ENCODE results near the gene NEK1. TPM values are rescaled to one million over a fixed set of nuclear protein-coding genes. Genes with fewer than 3 reads are reported as not detected.
"Not testable (repeated sequence)": the region's sequence is repeated elsewhere in the genome, so short reads cannot be mapped to it uniquely, and the experiment has no call there.

Gene NEK1
- polyA plus RNA-seq, 4 donors: 2.7 to 8.1 (median 3.6) TPM

GRCh38 chr4:169594560-169595195 lies 17.7 kb downstream of the NEK1 start:
- no peak overlapping the region for H3K27ac ChIP-seq (ENCODE audit: low read depth in 1 of 3, low read length in 2 of 3)
- H3K36me3 ChIP-seq (ENCODE audit: control insufficient read depth in 3 of 3, insufficient read depth in 2 of 3, low read depth in 1 of 3, low read length in 3 of 3): peaks cover 0 to 14% (median 0%) of the 10 kb centered on the region in 3 donors
- no peaks in the 10 kb centered on the region for H3K9me3 ChIP-seq (ENCODE audit: control insufficient read depth in 2 of 2, insufficient read depth in 1 of 2, low read depth in 1 of 2, low read length in 1 of 2)
- H3K27me3 ChIP-seq (ENCODE audit: control insufficient read depth in 3 of 3, insufficient read depth in 3 of 3, low read length in 3 of 3): no peaks in the 10 kb centered on the region
- no peak overlapping the region for H3K4me3 ChIP-seq (ENCODE audit: low read depth in 1 of 3, low read length in 3 of 3)
- no peak for DNase-seq
- no peak for FAIRE-seq
- H3K4me1 ChIP-seq (ENCODE audit: control insufficient read depth in 3 of 3, insufficient read depth in 2 of 3, low read depth in 1 of 3, low read length in 2 of 3): no peaks in the 10 kb centered on the region

- no peaks in the 10 kb centered on the region for H3K4me1 ChIP-seq (ENCODE audit: control insufficient read depth in 3 of 3, insufficient read depth in 2 of 3, low read depth in 1 of 3, low read length in 2 of 3)
- DNase-seq (no peak), FAIRE-seq (no peak)
- H3K36me3 ChIP-seq (ENCODE audit: control insufficient read depth in 3 of 3, insufficient read depth in 2 of 3, low read depth in 1 of 3, low read length in 3 of 3): peaks cover 0 to 14% (median 0%) of the 10 kb centered on the region in 3 donors
- H3K4me3 ChIP-seq (ENCODE audit: low read depth in 1 of 3, low read length in 3 of 3): no peak overlapping the region
- WGBS, 3 donors: 91 to 95% (median 95%) methylated on average over 1 of the region's 1 CpG
- H3K27me3 ChIP-seq (ENCODE audit: control insufficient read depth in 3 of 3, insufficient read depth in 3 of 3, low read length in 3 of 3): no peaks in the 10 kb centered on the region
- H3K27ac ChIP-seq (ENCODE audit: low read depth in 1 of 3, low read length in 2 of 3): no peak overlapping the region
- H3K9me3 ChIP-seq (ENCODE audit: control insufficient read depth in 2 of 2, insufficient read depth in 1 of 2, low read depth in 1 of 2, low read length in 1 of 2): no peaks in the 10 kb centered on the region
Measured at GRCh38 chr4:169593050-169593560, 19.3 kb downstream of the NEK1 start.

GRCh38 chr4:169583563-169583962 lies 28.8 kb downstream of the NEK1 start:
- no peaks in the 10 kb centered on the region for H3K9me3 ChIP-seq (ENCODE audit: control insufficient read depth in 2 of 2, insufficient read depth in 1 of 2, low read depth in 1 of 2, low read length in 1 of 2)
- FAIRE-seq (no peak), DNase-seq (no peak)
- no peaks in the 10 kb centered on the region for H3K4me1 ChIP-seq (ENCODE audit: control insufficient read depth in 3 of 3, insufficient read depth in 2 of 3, low read depth in 1 of 3, low read length in 2 of 3)
- H3K27me3 ChIP-seq (ENCODE audit: control insufficient read depth in 3 of 3, insufficient read depth in 3 of 3, low read length in 3 of 3): no peaks in the 10 kb centered on the region
- WGBS, 3 donors: 30 to 45% (median 43%) methylated on average over 2 of the region's 2 CpGs
- peaks cover 2 to 7% (median 2%) of the 10 kb centered on the region in 3 donors for H3K36me3 ChIP-seq (ENCODE audit: control insufficient read depth in 3 of 3, insufficient read depth in 2 of 3, low read depth in 1 of 3, low read length in 3 of 3)
- no peak overlapping the region for H3K27ac ChIP-seq (ENCODE audit: low read depth in 1 of 3, low read length in 2 of 3)
- H3K4me3 ChIP-seq (ENCODE audit: low read depth in 1 of 3, low read length in 3 of 3): no peak overlapping the region

GRCh38 chr4:169582706-169583105 lies 29.7 kb downstream of the NEK1 start:
- no peak overlapping the region for H3K27ac ChIP-seq (ENCODE audit: low read depth in 1 of 3, low read length in 2 of 3)
- FAIRE-seq (no peak), DNase-seq (no peak)
- H3K4me3 ChIP-seq (ENCODE audit: low read depth in 1 of 3, low read length in 3 of 3): no peak overlapping the region
- H3K36me3 ChIP-seq (ENCODE audit: control insufficient read depth in 3 of 3, insufficient read depth in 2 of 3, low read depth in 1 of 3, low read length in 3 of 3): peaks cover 2 to 7% (median 2%) of the 10 kb centered on the region in 3 donors
- H3K9me3 ChIP-seq (ENCODE audit: control insufficient read depth in 2 of 2, insufficient read depth in 1 of 2, low read depth in 1 of 2, low read length in 1 of 2): no peaks in the 10 kb centered on the region
- no peaks in the 10 kb centered on the region for H3K4me1 ChIP-seq (ENCODE audit: control insufficient read depth in 3 of 3, insufficient read depth in 2 of 3, low read depth in 1 of 3, low read length in 2 of 3)
- WGBS, 3 donors: 93 to 98% (median 96%) methylated on average over 3 of the region's 3 CpGs
- no peaks in the 10 kb centered on the region for H3K27me3 ChIP-seq (ENCODE audit: control insufficient read depth in 3 of 3, insufficient read depth in 3 of 3, low read length in 3 of 3)

- H3K36me3 ChIP-seq (ENCODE audit: control insufficient read depth in 3 of 3, insufficient read depth in 2 of 3, low read depth in 1 of 3, low read length in 3 of 3): peaks cover 2 to 7% (median 2%) of the 10 kb centered on the region in 3 donors
Measured at GRCh38 chr4:169582203-169582602, 30.2 kb downstream of the NEK1 start.

GRCh38 chr4:169573889-169574288 lies 38.5 kb downstream of the NEK1 start:
- no peak for FAIRE-seq
- WGBS, 3 donors: 85 to 100% (median 100%) methylated on average over 1 of the region's 1 CpG
- Histone ChIP-seq H3K27ac (ENCODE audit: low read depth in 1 of 3, low read length in 2 of 3) (no peak overlapping the region), H3K4me1 (ENCODE audit: control insufficient read depth in 3 of 3, insufficient read depth in 2 of 3, low read depth in 1 of 3, low read length in 2 of 3) (no peaks in the 10 kb centered on the region), H3K36me3 (ENCODE audit: control insufficient read depth in 3 of 3, insufficient read depth in 2 of 3, low read depth in 1 of 3, low read length in 3 of 3) (peaks cover 0 to 12% (median 3%) of the 10 kb centered on the region in 3 donors), H3K27me3 (ENCODE audit: control insufficient read depth in 3 of 3, insufficient read depth in 3 of 3, low read length in 3 of 3) (no peaks in the 10 kb centered on the region), H3K9me3 (ENCODE audit: control insufficient read depth in 2 of 2, insufficient read depth in 1 of 2, low read depth in 1 of 2, low read length in 1 of 2) (no peaks in the 10 kb centered on the region), H3K4me3 (ENCODE audit: low read depth in 1 of 3, low read length in 3 of 3) (no peak overlapping the region)
- no peak for DNase-seq

More at GRCh38 chr4:169582203-169582602, 30.2 kb downstream of the NEK1 start:
- no peaks in the 10 kb centered on the region for H3K4me1 ChIP-seq (ENCODE audit: control insufficient read depth in 3 of 3, insufficient read depth in 2 of 3, low read depth in 1 of 3, low read length in 2 of 3)
- DNase-seq (no peak), FAIRE-seq (no peak)
- 81 to 90% (median 85%) methylated on average over 2 of the region's 2 CpGs for WGBS, 3 donors
- H3K27me3 ChIP-seq (ENCODE audit: control insufficient read depth in 3 of 3, insufficient read depth in 3 of 3, low read length in 3 of 3): no peaks in the 10 kb centered on the region
- no peak overlapping the region for H3K27ac ChIP-seq (ENCODE audit: low read depth in 1 of 3, low read length in 2 of 3)
- no peak overlapping the region for H3K4me3 ChIP-seq (ENCODE audit: low read depth in 1 of 3, low read length in 3 of 3)
- H3K9me3 ChIP-seq (ENCODE audit: control insufficient read depth in 2 of 2, insufficient read depth in 1 of 2, low read depth in 1 of 2, low read length in 1 of 2): no peaks in the 10 kb centered on the region

- Histone ChIP-seq H3K27ac (ENCODE audit: low read depth in 1 of 3, low read length in 2 of 3) (no peak overlapping the region), H3K9me3 (ENCODE audit: control insufficient read depth in 2 of 2, insufficient read depth in 1 of 2, low read depth in 1 of 2, low read length in 1 of 2) (no peaks in the 10 kb centered on the region), H3K36me3 (ENCODE audit: control insufficient read depth in 3 of 3, insufficient read depth in 2 of 3, low read depth in 1 of 3, low read length in 3 of 3) (peaks cover 0 to 12% (median 3%) of the 10 kb centered on the region in 3 donors), H3K4me1 (ENCODE audit: control insufficient read depth in 3 of 3, insufficient read depth in 2 of 3, low read depth in 1 of 3, low read length in 2 of 3) (no peaks in the 10 kb centered on the region), H3K27me3 (ENCODE audit: control insufficient read depth in 3 of 3, insufficient read depth in 3 of 3, low read length in 3 of 3) (no peaks in the 10 kb centered on the region), H3K4me3 (ENCODE audit: low read depth in 1 of 3, low read length in 3 of 3) (no peak overlapping the region)
- DNase-seq (no peak), FAIRE-seq (no peak)
- 52 to 71% (median 66%) methylated on average over 4 of the region's 4 CpGs for WGBS, 3 donors
Measured at GRCh38 chr4:169571435-169571834, 40.9 kb downstream of the NEK1 start.

- peaks cover 0 to 11% (median 3%) of the 10 kb centered on the region in 3 donors for H3K36me3 ChIP-seq (ENCODE audit: control insufficient read depth in 3 of 3, insufficient read depth in 2 of 3, low read depth in 1 of 3, low read length in 3 of 3)
- H3K4me1 ChIP-seq (ENCODE audit: control insufficient read depth in 3 of 3, insufficient read depth in 2 of 3, low read depth in 1 of 3, low read length in 2 of 3); FAIRE-seq; H3K9me3 ChIP-seq (ENCODE audit: control insufficient read depth in 2 of 2, insufficient read depth in 1 of 2, low read depth in 1 of 2, low read length in 1 of 2); DNase-seq; H3K27me3 ChIP-seq (ENCODE audit: control insufficient read depth in 3 of 3, insufficient read depth in 3 of 3, low read length in 3 of 3); H3K27ac ChIP-seq (ENCODE audit: low read depth in 1 of 3, low read length in 2 of 3); H3K4me3 ChIP-seq (ENCODE audit: low read depth in 1 of 3, low read length in 3 of 3): not testable (repeated sequence)
- WGBS, 3 donors: 82 to 92% (median 85%) methylated on average over 1 to 2 of the region's 3 CpGs
Measured at GRCh38 chr4:169571012-169571411, 41.4 kb downstream of the NEK1 start.

GRCh38 chr4:169570266-169570665 lies 42.1 kb downstream of the NEK1 start:
- not testable (repeated sequence) for H3K9me3 ChIP-seq (ENCODE audit: control insufficient read depth in 2 of 2, insufficient read depth in 1 of 2, low read depth in 1 of 2, low read length in 1 of 2); H3K27ac ChIP-seq (ENCODE audit: low read depth in 1 of 3, low read length in 2 of 3); DNase-seq; FAIRE-seq; H3K4me1 ChIP-seq (ENCODE audit: control insufficient read depth in 3 of 3, insufficient read depth in 2 of 3, low read depth in 1 of 3, low read length in 2 of 3); H3K36me3 ChIP-seq (ENCODE audit: control insufficient read depth in 3 of 3, insufficient read depth in 2 of 3, low read depth in 1 of 3, low read length in 3 of 3); H3K27me3 ChIP-seq (ENCODE audit: control insufficient read depth in 3 of 3, insufficient read depth in 3 of 3, low read length in 3 of 3); H3K4me3 ChIP-seq (ENCODE audit: low read depth in 1 of 3, low read length in 3 of 3)
- 94 to 97% (median 94%) methylated on average over 11 to 26 of the region's 26 CpGs for WGBS, 3 donors
